GM12878 (cell line): ENCODE data around the gene H6PD. TPM values are rescaled to one million over a fixed set of nuclear protein-coding genes. Genes with fewer than 3 reads are reported as not detected.

ENCODE experiments used
- ATF3 ChIP-seq: IDR thresholded peaks from 2 replicates; pipeline ENCODE4 v1.6.1; 2011; ENCODE audit warnings: low read depth, mild to moderate bottlenecking, low read length, moderate library complexity, borderline replicate concordance; ENCODE audit errors: extremely low read depth
- BACH1 ChIP-seq: fragments of 450-650 bp; IDR thresholded peaks from 2 replicates; pipeline ENCODE4 v1.6.1; 2017; ENCODE audit warnings: mild to moderate bottlenecking, borderline replicate concordance
- BHLHE40 ChIP-seq, 2 experiments: fragments of 450-650 bp in 1 of 2; IDR thresholded peaks; 2 replicates each; pipeline ENCODE4 v1.6.1; 2011 to 2017; ENCODE audit warnings: low read depth in 2 of 2, borderline replicate concordance in 1 of 2, improper control_type of control experiment in 1 of 2, low read length in 1 of 2, mild to moderate bottlenecking in 1 of 2
- CHD1 ChIP-seq: IDR thresholded peaks from 2 replicates; pipeline ENCODE4 v1.6.1; 2012; ENCODE audit warnings: low read depth, low read length, improper control_type of control experiment
- EED ChIP-seq: sonication (generic); IDR thresholded peaks from 2 replicates; pipeline ENCODE4 v1.6.1; 2016; ENCODE audit warnings: antibody characterized with exemption, low read depth
- FOXM1 ChIP-seq: IDR thresholded peaks from 2 replicates; pipeline ENCODE4 v1.6.1; 2012; ENCODE audit warnings: low read depth, mild to moderate bottlenecking, inconsistent platforms, low read length, moderate library complexity
- MXI1 ChIP-seq: fragments of 150-350 bp; IDR thresholded peaks from 2 replicates; pipeline ENCODE4 v1.6.1; 2011; ENCODE audit warnings: low read depth, mild to moderate bottlenecking, inconsistent platforms, low read length, improper control_type of control experiment
- MYB ChIP-seq: fragments of 150-350 bp; IDR thresholded peaks from 2 replicates; pipeline ENCODE4 v1.6.1; 2014; ENCODE audit warnings: mild to moderate bottlenecking, low read depth, low read length, borderline replicate concordance
- PAX5 ChIP-seq: IDR thresholded peaks from 2 replicates; pipeline ENCODE4 v1.6.1; 2011; ENCODE audit warnings: low read depth, low read length, borderline replicate concordance
- RAD21 ChIP-seq: IDR thresholded peaks from 2 replicates; pipeline ENCODE4 v1.6.1; 2011; ENCODE audit warnings: mild to moderate bottlenecking, low read depth, low read length, moderate library complexity; ENCODE audit not compliant: insufficient read depth
- RAD51 ChIP-seq: fragments of 450-650 bp; IDR thresholded peaks from 2 replicates; pipeline ENCODE4 v1.6.1; 2016; ENCODE audit warnings: moderate library complexity, mild to moderate bottlenecking, inconsistent platforms
- RBBP5 ChIP-seq: fragments of 200-600 bp; sonication (generic); conservative IDR thresholded peaks from 2 replicates; pipeline ENCODE4 v1.6.1; 2016
- SIN3A ChIP-seq: IDR thresholded peaks from 2 replicates; pipeline ENCODE4 v1.6.1; 2012; ENCODE audit warnings: low read depth, low read length, improper control_type of control experiment
- STAT3 ChIP-seq: IDR thresholded peaks from 2 replicates; pipeline ENCODE4 v1.6.1; 2011; ENCODE audit warnings: low read depth, low read length, improper control_type of control experiment
- SUPT20H ChIP-seq: IDR thresholded peaks from 2 replicates; pipeline ENCODE4 v1.6.1; 2011; ENCODE audit warnings: low read depth, mild to moderate bottlenecking, low read length, moderate library complexity, borderline replicate concordance; ENCODE audit not compliant: control insufficient read depth
- TAF1 ChIP-seq: IDR thresholded peaks from 2 replicates; pipeline ENCODE4 v1.6.1; 2011; ENCODE audit warnings: mild to moderate bottlenecking, low read depth, low read length, borderline replicate concordance
- TBL1XR1 ChIP-seq: IDR thresholded peaks from 2 replicates; pipeline ENCODE4 v1.6.1; 2012; ENCODE audit warnings: low read depth, low read length, improper control_type of control experiment
- YY1 ChIP-seq: IDR thresholded peaks from 2 replicates; pipeline ENCODE4 v1.6.1; 2011; ENCODE audit warnings: low read depth, mild to moderate bottlenecking, low read length
- polyA plus RNA-seq, 11 experiments: library from polyadenylated mRNA; depleted of rRNA in 4 of 11; unstranded in 6 of 11; stranded (reverse) in 5 of 11; fragments of >200 nt; fragmentation: Nextera tagmentation in 4 of 11; fragmentation: Illumina TruSeq in 1 of 11; extraction: Ambion mirVana in 4 of 11; extraction: Trizol in 1 of 11; gene quantifications; 1 replicate in 1 of 11; 2 replicates in 10 of 11; pipeline versions ENCODE4 v1.2.1 to v1.2.3, GENCODE V29; 2011 to 2016; ENCODE audit warnings: inconsistent platforms in 2 of 11, missing spikeins in 2 of 11, low read depth in 1 of 11
- total RNA-seq, 4 experiments: library from RNA; depleted of rRNA in 3 of 4; stranded (reverse); fragments of >200 nt in 3 of 4; fragmentation: Illumina TruSeq in 1 of 4; extraction: Trizol in 1 of 4; gene quantifications; 2 replicates each; pipeline versions ENCODE4 v1.2.1 to v1.2.3, GENCODE V29; 2013 to 2021
- TF ChIP-seq, protein P1 (sequence below): fragments of 450-650 bp; IDR thresholded peaks from 2 replicates; pipeline ENCODE4 v1.6.1; 2017; ENCODE audit warnings: low read depth, mild to moderate bottlenecking, moderate library complexity
- TF ChIP-seq, protein P2 (sequence below): IDR thresholded peaks from 2 replicates; pipeline ENCODE4 v1.6.1; 2012; ENCODE audit warnings: low read depth, low read length, improper control_type of control experiment
- TF ChIP-seq, protein P3 (sequence below): fragments of 450-650 bp; IDR thresholded peaks from 2 replicates; pipeline ENCODE4 v1.6.1; 2016; ENCODE audit warnings: mild to moderate bottlenecking

The H6PD gene
- total and polyA plus RNA-seq, 10 of the 15 experiments (the other 5 are each of a cell fraction or from before 2014, with no cell fraction given) = 1.2 to 20.7 (median 7.7) TPM

- TF ChIP-seq ATF3 (no peak), EED (peak; percentile 86), RAD21 (peak; percentile 96), CHD1 (no peak), SUPT20H (no peak), PAX5 (no peak), BHLHE40 (IDR thresholded peaks at IDR 0.05; ENCODE audit: borderline replicate concordance in 1 of 2, low read depth in 2 of 2, low read length in 1 of 2) (peak in 1 of 2 experiments; percentile 46; a peak in 3 of 4 replicates), TBL1XR1 (peak; percentile 76; the same call in 1 of the 2 replicates), SIN3A (no peak), BACH1 (no peak), YY1 (peak; percentile 82), STAT3 (no peak), TAF1 (no peak), MXI1 (peak; percentile 39), RAD51 (peak; percentile 31), MYB (no peak), RBBP5 (no peak), FOXM1 (peak; percentile 49; the same call in 1 of the 2 replicates)
- TF ChIP-seq, protein P1, sequence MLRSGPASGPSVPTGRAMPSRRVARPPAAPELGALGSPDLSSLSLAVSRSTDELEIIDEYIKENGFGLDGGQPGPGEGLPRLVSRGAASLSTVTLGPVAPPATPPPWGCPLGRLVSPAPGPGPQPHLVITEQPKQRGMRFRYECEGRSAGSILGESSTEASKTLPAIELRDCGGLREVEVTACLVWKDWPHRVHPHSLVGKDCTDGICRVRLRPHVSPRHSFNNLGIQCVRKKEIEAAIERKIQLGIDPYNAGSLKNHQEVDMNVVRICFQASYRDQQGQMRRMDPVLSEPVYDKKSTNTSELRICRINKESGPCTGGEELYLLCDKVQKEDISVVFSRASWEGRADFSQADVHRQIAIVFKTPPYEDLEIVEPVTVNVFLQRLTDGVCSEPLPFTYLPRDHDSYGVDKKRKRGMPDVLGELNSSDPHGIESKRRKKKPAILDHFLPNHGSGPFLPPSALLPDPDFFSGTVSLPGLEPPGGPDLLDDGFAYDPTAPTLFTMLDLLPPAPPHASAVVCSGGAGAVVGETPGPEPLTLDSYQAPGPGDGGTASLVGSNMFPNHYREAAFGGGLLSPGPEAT = peak; percentile 78
- TF ChIP-seq, protein P2, sequence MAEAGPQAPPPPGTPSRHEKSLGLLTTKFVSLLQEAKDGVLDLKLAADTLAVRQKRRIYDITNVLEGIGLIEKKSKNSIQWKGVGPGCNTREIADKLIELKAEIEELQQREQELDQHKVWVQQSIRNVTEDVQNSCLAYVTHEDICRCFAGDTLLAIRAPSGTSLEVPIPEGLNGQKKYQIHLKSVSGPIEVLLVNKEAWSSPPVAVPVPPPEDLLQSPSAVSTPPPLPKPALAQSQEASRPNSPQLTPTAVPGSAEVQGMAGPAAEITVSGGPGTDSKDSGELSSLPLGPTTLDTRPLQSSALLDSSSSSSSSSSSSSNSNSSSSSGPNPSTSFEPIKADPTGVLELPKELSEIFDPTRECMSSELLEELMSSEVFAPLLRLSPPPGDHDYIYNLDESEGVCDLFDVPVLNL = no peak
- TF ChIP-seq, protein P3, sequence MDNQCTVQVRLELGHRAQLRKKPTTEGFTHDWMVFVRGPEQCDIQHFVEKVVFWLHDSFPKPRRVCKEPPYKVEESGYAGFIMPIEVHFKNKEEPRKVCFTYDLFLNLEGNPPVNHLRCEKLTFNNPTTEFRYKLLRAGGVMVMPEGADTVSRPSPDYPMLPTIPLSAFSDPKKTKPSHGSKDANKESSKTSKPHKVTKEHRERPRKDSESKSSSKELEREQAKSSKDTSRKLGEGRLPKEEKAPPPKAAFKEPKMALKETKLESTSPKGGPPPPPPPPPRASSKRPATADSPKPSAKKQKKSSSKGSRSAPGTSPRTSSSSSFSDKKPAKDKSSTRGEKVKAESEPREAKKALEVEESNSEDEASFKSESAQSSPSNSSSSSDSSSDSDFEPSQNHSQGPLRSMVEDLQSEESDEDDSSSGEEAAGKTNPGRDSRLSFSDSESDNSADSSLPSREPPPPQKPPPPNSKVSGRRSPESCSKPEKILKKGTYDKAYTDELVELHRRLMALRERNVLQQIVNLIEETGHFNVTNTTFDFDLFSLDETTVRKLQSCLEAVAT = 0 out of 2 replicates have a peak, but pooled peaks have one; percentile 8
Measured at GRCh38 chr1:9196129-9197040, 38.2 kb upstream of the H6PD start (continued).
